ENCODE results near the gene ACOT8. TPM values are rescaled to one million over a fixed set of nuclear protein-coding genes. Genes with fewer than 3 reads are reported as not detected.

Gene ACOT8
- total and polyA plus RNA-seq, 2 of the 4 experiments (the other 2 are of a cell fraction): 29.8 to 47.5 TPM

DNA sequence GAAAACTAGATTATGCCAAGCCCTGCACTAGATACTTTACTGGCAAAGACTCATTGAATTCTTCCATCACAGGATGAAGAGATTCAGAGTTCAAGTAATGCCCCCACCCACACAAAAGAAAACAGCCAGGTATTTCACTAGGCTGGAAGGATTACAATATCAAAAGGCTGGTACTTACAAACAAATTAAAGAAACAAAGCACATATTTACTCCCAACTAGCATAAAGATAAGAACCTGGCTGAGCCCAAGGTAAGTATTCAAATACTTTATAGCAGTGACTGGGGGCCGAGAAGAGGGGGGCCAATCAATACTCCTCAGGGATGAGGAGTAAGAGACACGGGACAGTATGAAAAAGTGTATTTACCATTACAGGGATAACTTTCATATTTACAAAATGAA is 3.7 kb downstream of the ACOT8 start:
- H3K9me1 ChIP-seq (ENCODE audit: insufficient read depth, low read length): peaks cover 14% of the 10 kb centered on the region
- H3K23ac ChIP-seq (ENCODE audit: low read depth, low read length): no peak overlapping the region
- WGBS, 2 experiments (ENCODE audit: extremely low coverage in 2 of 2, insufficient read length in 1 of 2): no CpG with 5 or more reads among the region's 2 CpGs
- TF ChIP-seq MXI1 (IDR thresholded peaks at IDR 0.05; ENCODE audit: borderline replicate concordance, low read depth, low read length): no peak
- TF ChIP-seq BHLHE40 (IDR thresholded peaks at IDR 0.05; ENCODE audit: low read depth, low read length): no peak
- TF ChIP-seq, protein P1, sequence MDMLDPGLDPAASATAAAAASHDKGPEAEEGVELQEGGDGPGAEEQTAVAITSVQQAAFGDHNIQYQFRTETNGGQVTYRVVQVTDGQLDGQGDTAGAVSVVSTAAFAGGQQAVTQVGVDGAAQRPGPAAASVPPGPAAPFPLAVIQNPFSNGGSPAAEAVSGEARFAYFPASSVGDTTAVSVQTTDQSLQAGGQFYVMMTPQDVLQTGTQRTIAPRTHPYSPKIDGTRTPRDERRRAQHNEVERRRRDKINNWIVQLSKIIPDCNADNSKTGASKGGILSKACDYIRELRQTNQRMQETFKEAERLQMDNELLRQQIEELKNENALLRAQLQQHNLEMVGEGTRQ (IDR thresholded peaks at IDR 0.05; ENCODE audit: low read depth, low read length): no peak
- no peak for TF ChIP-seq MAFK (IDR thresholded peaks at IDR 0.05; ENCODE audit: low read depth, low read length)
- TF ChIP-seq RFX5 (IDR thresholded peaks at IDR 0.05; ENCODE audit: low read depth, low read length): no peak
- no peak for TF ChIP-seq FOS (IDR thresholded peaks at IDR 0.05; ENCODE audit: low read depth, low read length)
- TF ChIP-seq, protein P2, sequence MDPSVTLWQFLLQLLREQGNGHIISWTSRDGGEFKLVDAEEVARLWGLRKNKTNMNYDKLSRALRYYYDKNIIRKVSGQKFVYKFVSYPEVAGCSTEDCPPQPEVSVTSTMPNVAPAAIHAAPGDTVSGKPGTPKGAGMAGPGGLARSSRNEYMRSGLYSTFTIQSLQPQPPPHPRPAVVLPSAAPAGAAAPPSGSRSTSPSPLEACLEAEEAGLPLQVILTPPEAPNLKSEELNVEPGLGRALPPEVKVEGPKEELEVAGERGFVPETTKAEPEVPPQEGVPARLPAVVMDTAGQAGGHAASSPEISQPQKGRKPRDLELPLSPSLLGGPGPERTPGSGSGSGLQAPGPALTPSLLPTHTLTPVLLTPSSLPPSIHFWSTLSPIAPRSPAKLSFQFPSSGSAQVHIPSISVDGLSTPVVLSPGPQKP (IDR thresholded peaks at IDR 0.05; ENCODE audit: borderline replicate concordance, low read depth, low read length): no peak
- no peak for TF ChIP-seq POLR2A (IDR thresholded peaks at IDR 0.05; ENCODE audit: low read depth, low read length)
- no peak for TF ChIP-seq RCOR1 (IDR thresholded peaks at IDR 0.05; ENCODE audit: insufficient replicate concordance, low read length)
- TF ChIP-seq MAZ (IDR thresholded peaks at IDR 0.05; ENCODE audit: borderline replicate concordance, low read depth, low read length): no peak
- no peak for TF ChIP-seq NFE2L2 (IDR thresholded peaks at IDR 0.05; ENCODE audit: low read depth, low read length)
- TF ChIP-seq RAD21 (IDR thresholded peaks at IDR 0.05; ENCODE audit: low read length): no peak
- TF ChIP-seq, protein P3, sequence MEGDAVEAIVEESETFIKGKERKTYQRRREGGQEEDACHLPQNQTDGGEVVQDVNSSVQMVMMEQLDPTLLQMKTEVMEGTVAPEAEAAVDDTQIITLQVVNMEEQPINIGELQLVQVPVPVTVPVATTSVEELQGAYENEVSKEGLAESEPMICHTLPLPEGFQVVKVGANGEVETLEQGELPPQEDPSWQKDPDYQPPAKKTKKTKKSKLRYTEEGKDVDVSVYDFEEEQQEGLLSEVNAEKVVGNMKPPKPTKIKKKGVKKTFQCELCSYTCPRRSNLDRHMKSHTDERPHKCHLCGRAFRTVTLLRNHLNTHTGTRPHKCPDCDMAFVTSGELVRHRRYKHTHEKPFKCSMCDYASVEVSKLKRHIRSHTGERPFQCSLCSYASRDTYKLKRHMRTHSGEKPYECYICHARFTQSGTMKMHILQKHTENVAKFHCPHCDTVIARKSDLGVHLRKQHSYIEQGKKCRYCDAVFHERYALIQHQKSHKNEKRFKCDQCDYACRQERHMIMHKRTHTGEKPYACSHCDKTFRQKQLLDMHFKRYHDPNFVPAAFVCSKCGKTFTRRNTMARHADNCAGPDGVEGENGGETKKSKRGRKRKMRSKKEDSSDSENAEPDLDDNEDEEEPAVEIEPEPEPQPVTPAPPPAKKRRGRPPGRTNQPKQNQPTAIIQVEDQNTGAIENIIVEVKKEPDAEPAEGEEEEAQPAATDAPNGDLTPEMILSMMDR (conservative IDR thresholded peaks at IDR 0.05; ENCODE audit: low read depth, low read length): no peak
- TF ChIP-seq CHD1 (IDR thresholded peaks at IDR 0.05; ENCODE audit: low read depth, low read length): no peak
- no peak for TF ChIP-seq CEBPB (IDR thresholded peaks at IDR 0.05; ENCODE audit: low read depth, low read length)
- TF ChIP-seq SMC3 (IDR thresholded peaks at IDR 0.05; ENCODE audit: low read depth, low read length): no peak
- H4K8ac ChIP-seq (ENCODE audit: low read depth in 2 of 2, low read length in 2 of 2): no peak overlapping the region
- no peak overlapping the region for H3K4me3 ChIP-seq (ENCODE audit: insufficient read depth, low read depth, low read length)
- no peak overlapping the region for H2AK5ac ChIP-seq (ENCODE audit: low read depth, low read length)
- H3K9ac ChIP-seq (ENCODE audit: low read depth, low read length): no peak overlapping the region
- no peak overlapping the region for H3K4me2 ChIP-seq (ENCODE audit: low read depth, low read length)
- in situ Hi-C loops (cut with MboI; ENCODE audit: low sequenced_read_pairs) (no loop called here), intact Hi-C loops (cut with micrococcal nuclease) (no loop called here), dilution Hi-C loops (cut with HindIII; ENCODE audit: low sequenced_read_pairs, unreplicated experiment) (no loop called here)
- H3K4ac ChIP-seq (ENCODE audit: low read depth, low read length): no peak overlapping the region
- H4K91ac ChIP-seq (ENCODE audit: insufficient read depth, low read depth, low read length): no peak overlapping the region
- H2BK120ac ChIP-seq (ENCODE audit: low read depth, low read length): no peak overlapping the region
- H3K4me1 ChIP-seq (ENCODE audit: control insufficient read depth, insufficient read depth, low read length): peaks cover 6% of the 10 kb centered on the region; the same call in 1 of the 2 replicates
- CTCF ChIA-PET: no interaction called here
- no peak overlapping the region for H2BK20ac ChIP-seq (ENCODE audit: low read depth, low read length)
- H3K27me3 ChIP-seq (ENCODE audit: control insufficient read depth, insufficient read depth, low read length): no peaks in the 10 kb centered on the region
- H3K14ac ChIP-seq (replicated peaks; ENCODE audit: low read depth, low read length): no peak overlapping the region
- no peak overlapping the region for H3K27ac ChIP-seq (ENCODE audit: insufficient read depth, low read length)
- ATAC-seq (ENCODE audit: low read depth) (no peak), DNase-seq (no peak)
- no peak overlapping the region for H3K18ac ChIP-seq (ENCODE audit: low read depth, low read length)
- no peak overlapping the region for H2AK9ac ChIP-seq (replicated peaks; ENCODE audit: low read depth, low read length, poor library complexity)
- no TSS peak for BruUV-seq (replicated peaks)
- H3K9me3 ChIP-seq (ENCODE audit: control insufficient read depth, insufficient read depth, low read length): no peaks in the 10 kb centered on the region
- POLR2A ChIA-PET (ENCODE audit: unreplicated experiment): no interaction called here
- peaks cover 5% of the 10 kb centered on the region; the same call in 1 of the 2 replicates for H4K20me1 ChIP-seq (ENCODE audit: insufficient read depth, low read length)
- H3K79me1 ChIP-seq (ENCODE audit: low read depth in 1 of 2, low read length in 2 of 2): peaks cover 21 to 61% of the 10 kb centered on the region in 2 experiments
- H3K36me3 ChIP-seq (ENCODE audit: control insufficient read depth, insufficient read depth, low read length): peaks cover 19% of the 10 kb centered on the region
- no peak overlapping the region for H4K5ac ChIP-seq (ENCODE audit: low read depth, low read length)
- no peak overlapping the region for H3K56ac ChIP-seq (ENCODE audit: extremely low read depth, insufficient read depth, low read length)
- no peak overlapping the region for H2BK5ac ChIP-seq (ENCODE audit: low read depth, low read length, poor library complexity, severe bottlenecking)
- H2BK15ac ChIP-seq (ENCODE audit: low read depth, low read length): no peak overlapping the region
- H2AFZ ChIP-seq (replicated peaks; ENCODE audit: low read length, poor library complexity): no peak overlapping the region

All from IMR-90 (cell line).